Duodenal mucosa (tissue), 2 donors: ENCODE measurements around the gene ZDHHC24.

ENCODE experiments used
- H3K27ac ChIP-seq: one replicate; pipeline ENCODE4 v1.7.0; 2013; ENCODE audit warnings: low read depth, low read length
- H3K27me3 ChIP-seq, 2 donors: one replicate each; pipeline ENCODE4 v1.7.0; 2013; ENCODE audit warnings: low read length in 2 of 2, control low read depth in 1 of 2; ENCODE audit not compliant: insufficient read depth in 2 of 2, control insufficient read depth in 1 of 2
- H3K36me3 ChIP-seq, 2 donors: one replicate each; pipeline ENCODE4 v1.7.0; 2013; ENCODE audit warnings: low read length in 2 of 2, control low read depth in 1 of 2; ENCODE audit not compliant: insufficient read depth in 2 of 2, control insufficient read depth in 1 of 2
- H3K4me1 ChIP-seq, 2 donors: one replicate each; pipeline ENCODE4 v1.7.0; 2013; ENCODE audit warnings: low read length in 2 of 2, control low read depth in 1 of 2; ENCODE audit not compliant: insufficient read depth in 2 of 2, control insufficient read depth in 1 of 2
- H3K4me3 ChIP-seq, 2 donors: one replicate each; pipeline ENCODE4 v1.7.0; 2013; ENCODE audit warnings: low read length in 2 of 2, low read depth in 1 of 2
- H3K9ac ChIP-seq, 2 donors: one replicate each; pipeline ENCODE4 v1.7.0; 2013; ENCODE audit warnings: low read length in 2 of 2, low read depth in 1 of 2
- H3K9me3 ChIP-seq, 2 donors: one replicate each; pipeline ENCODE4 v1.7.0; 2013; ENCODE audit warnings: low read length in 2 of 2, control low read depth in 1 of 2; ENCODE audit not compliant: control insufficient read depth in 1 of 2

Gene ZDHHC24

GRCh38 chr11:66567787-66568123, 21.9 kb upstream of the ZDHHC24 start:
- H3K27me3 ChIP-seq, result peaks cover 7 to 11% of the 10 kb centered on the region in 2 donors
- no peak overlapping the region for H3K9ac ChIP-seq
- peaks cover 3 to 4% of the 10 kb centered on the region in 2 donors for H3K4me1 ChIP-seq
- no peaks in the 10 kb centered on the region for H3K36me3 ChIP-seq
- H3K4me3 ChIP-seq, result peak overlapping the region; percentile 56 to 66
- no peak overlapping the region for H3K27ac ChIP-seq
- H3K9me3 ChIP-seq, result no peaks in the 10 kb centered on the region

GRCh38 chr11:66566221-66566620, 20.4 kb upstream of the ZDHHC24 start:
- Histone ChIP-seq H3K4me1 (peaks cover 3 to 4% of the 10 kb centered on the region in 2 donors), H3K4me3 (no peak overlapping the region), H3K36me3 (no peaks in the 10 kb centered on the region), H3K27ac (no peak overlapping the region), H3K27me3 (peaks cover 7 to 11% of the 10 kb centered on the region in 2 donors), H3K9ac (no peak overlapping the region), H3K9me3 (no peaks in the 10 kb centered on the region)

GRCh38 chr11:66564984-66565383, 19.1 kb upstream of the ZDHHC24 start:
- Histone ChIP-seq H3K9me3 (no peaks in the 10 kb centered on the region), H3K9ac (no peak overlapping the region), H3K4me3 (no peak overlapping the region), H3K36me3 (no peaks in the 10 kb centered on the region), H3K27ac (no peak overlapping the region), H3K4me1 (peaks cover 3 to 4% of the 10 kb centered on the region in 2 donors), H3K27me3 (peaks cover 7 to 11% of the 10 kb centered on the region in 2 donors)

GRCh38 chr11:66564538-66564937, 18.7 kb upstream of the ZDHHC24 start:
- H3K27ac ChIP-seq, result no peak overlapping the region
- H3K9me3 ChIP-seq, result no peaks in the 10 kb centered on the region
- peaks cover 3 to 4% of the 10 kb centered on the region in 2 donors for H3K4me1 ChIP-seq
- H3K9ac ChIP-seq, result no peak overlapping the region
- H3K4me3 ChIP-seq, result no peak overlapping the region
- peaks cover 7 to 11% of the 10 kb centered on the region in 2 donors for H3K27me3 ChIP-seq
- H3K36me3 ChIP-seq, result no peaks in the 10 kb centered on the region

- H3K4me3 ChIP-seq, result no peak overlapping the region
- H3K9ac ChIP-seq, result no peak overlapping the region
- no peaks in the 10 kb centered on the region for H3K36me3 ChIP-seq
- no peak overlapping the region for H3K27ac ChIP-seq
- H3K4me1 ChIP-seq, result peaks cover 3 to 7% of the 10 kb centered on the region in 2 donors
- H3K27me3 ChIP-seq, result peaks cover 9 to 13% of the 10 kb centered on the region in 2 donors
- H3K9me3 ChIP-seq, result no peaks in the 10 kb centered on the region
Measured at GRCh38 chr11:66563832-66564231, 18.0 kb upstream of the ZDHHC24 start.

GRCh38 chr11:66562907-66563583, 17.2 kb upstream of the ZDHHC24 start:
- H3K4me3 ChIP-seq, result no peak overlapping the region
- H3K27me3 ChIP-seq, result peaks cover 13 to 15% of the 10 kb centered on the region in 2 donors
- no peak overlapping the region for H3K9ac ChIP-seq
- H3K27ac ChIP-seq, result no peak overlapping the region
- H3K9me3 ChIP-seq, result no peaks in the 10 kb centered on the region
- H3K4me1 ChIP-seq, result peaks cover 0 to 4% of the 10 kb centered on the region in 2 donors
- H3K36me3 ChIP-seq, result no peaks in the 10 kb centered on the region

- H3K36me3 ChIP-seq, result no peaks in the 10 kb centered on the region
- peaks cover 8 to 11% of the 10 kb centered on the region in 2 donors for H3K27me3 ChIP-seq
- no peak overlapping the region for H3K4me3 ChIP-seq
- no peaks in the 10 kb centered on the region for H3K9me3 ChIP-seq
- peaks cover 0 to 4% of the 10 kb centered on the region in 2 donors for H3K4me1 ChIP-seq
- H3K27ac ChIP-seq, result no peak overlapping the region
- no peak overlapping the region for H3K9ac ChIP-seq
Measured at GRCh38 chr11:66562275-66562674, 16.4 kb upstream of the ZDHHC24 start.

GRCh38 chr11:66561975-66562248, 16.1 kb upstream of the ZDHHC24 start:
- no peak overlapping the region for H3K4me3 ChIP-seq
- no peaks in the 10 kb centered on the region for H3K36me3 ChIP-seq
- H3K9me3 ChIP-seq, result no peaks in the 10 kb centered on the region
- H3K9ac ChIP-seq, result no peak overlapping the region
- no peak overlapping the region for H3K27ac ChIP-seq
- peaks cover 0 to 4% of the 10 kb centered on the region in 2 donors for H3K4me1 ChIP-seq
- peaks cover 4 to 11% of the 10 kb centered on the region in 2 donors for H3K27me3 ChIP-seq

- Histone ChIP-seq H3K27me3 (peaks cover 3 to 11% of the 10 kb centered on the region in 2 donors), H3K9ac (no peak overlapping the region), H3K4me1 (peaks cover 0 to 4% of the 10 kb centered on the region in 2 donors), H3K27ac (no peak overlapping the region), H3K4me3 (no peak overlapping the region), H3K36me3 (no peaks in the 10 kb centered on the region), H3K9me3 (no peaks in the 10 kb centered on the region)
Measured at GRCh38 chr11:66561178-66561974, 15.5 kb upstream of the ZDHHC24 start.

- H3K9ac ChIP-seq, result no peak overlapping the region
- peaks cover 0 to 4% of the 10 kb centered on the region in 2 donors for H3K4me1 ChIP-seq
- no peaks in the 10 kb centered on the region for H3K36me3 ChIP-seq
- no peaks in the 10 kb centered on the region for H3K9me3 ChIP-seq
- H3K27me3 ChIP-seq, result peaks cover 3 to 11% of the 10 kb centered on the region in 2 donors
- H3K27ac ChIP-seq, result no peak overlapping the region
- H3K4me3 ChIP-seq, result no peak overlapping the region
Measured at GRCh38 chr11:66559866-66560676, 14.2 kb upstream of the ZDHHC24 start.
